Aorta (tissue), 5 donors: Measurements from ENCODE around the gene DNAJB14. TPM values are rescaled to one million over a fixed set of nuclear protein-coding genes. Genes with fewer than 3 reads are reported as not detected.
A peak's percentile ranks its signal among the peaks of the same experiment; 100 is the strongest.
"Not testable (repeated sequence)": the region's sequence is repeated elsewhere in the genome, so short reads cannot be mapped to it uniquely, and the experiment has no call there.

Experiments used
- ATAC-seq: fragments of 200-7000 bp; cut with Tn5 transposase; one replicate; pipeline ENCODE4 v1.9.1; 2022; ENCODE audit warnings: moderate library complexity; ENCODE audit not compliant: low FRiP score
- DNase-seq, 2 donors: peaks; one replicate each; pipeline ENCODE4 v3.0.0-alpha.2; 2020
- H3K27ac ChIP-seq, 2 donors: one replicate each; pipeline ENCODE4 v1.5.1; 2013; ENCODE audit warnings: low read length in 2 of 2, mild to moderate bottlenecking in 2 of 2, moderate library complexity in 2 of 2, control low read depth in 1 of 2, inconsistent platforms in 1 of 2, low read depth in 1 of 2
- H3K27me3 ChIP-seq, 2 donors: one replicate each; pipeline ENCODE4 v1.6.1; 2013; ENCODE audit warnings: control low read depth in 1 of 2, low read length in 1 of 2, mild to moderate bottlenecking in 1 of 2, moderate library complexity in 1 of 2; ENCODE audit not compliant: insufficient read depth in 2 of 2, control insufficient read depth in 1 of 2
- H3K36me3 ChIP-seq, 2 donors: one replicate each; pipeline ENCODE4 v1.6.1; 2013; ENCODE audit warnings: control low read depth in 1 of 2, low read length in 1 of 2, mild to moderate bottlenecking in 1 of 2; ENCODE audit not compliant: insufficient read depth in 2 of 2, control insufficient read depth in 1 of 2
- H3K4me1 ChIP-seq, 2 donors: one replicate each; pipeline ENCODE4 v1.6.1; 2013; ENCODE audit warnings: low read length in 2 of 2, control low read depth in 1 of 2, mild to moderate bottlenecking in 1 of 2, moderate library complexity in 1 of 2; ENCODE audit not compliant: insufficient read depth in 2 of 2, control insufficient read depth in 1 of 2
- H3K4me3 ChIP-seq, 2 donors: one replicate each; pipeline ENCODE4 v1.5.1; 2013; ENCODE audit warnings: low read length in 2 of 2, control low read depth in 1 of 2, mild to moderate bottlenecking in 1 of 2
- H3K9me3 ChIP-seq: one replicate; pipeline ENCODE4 v1.6.1; 2013; ENCODE audit warnings: mild to moderate bottlenecking, low read length; ENCODE audit not compliant: control insufficient read depth
- WGBS, 2 donors: extraction: QIAGEN DNeasy Blood & Tissue Kit; methylation state at CpG; one replicate each; pipeline ENCODE4 v1.1.7; 2013; 5-methylcytosine and 5-hydroxymethylcytosine counted together
- intact Hi-C, 2 donors: fragments of 100-400 bp; cut with DNase I; formaldehyde crosslinking; loops; one replicate each; pipeline versions ENCODE4 v1.14.2 to v1.15.0; 2022
- polyA plus RNA-seq, 2 donors: library from polyadenylated mRNA; stranded (reverse); fragments of 200-250 nt; gene quantifications; one replicate each; pipeline ENCODE4 v1.2.3, GENCODE V29; 2013
- total RNA-seq, 2 donors: library from RNA; stranded (reverse); fragmentation: NEBNext Ultra II Directional; extraction: Animal tissue kit (Norgen Biotek cat#: 25700); gene quantifications; one replicate each; pipeline ENCODE4 v1.2.1, GENCODE V29; 2021
- donor health status: healthy with polysubstance abuse.
- donor health status: Bipolar disorder and iron deficiency.
- donor health status: DM: no; HTN: no; CAD: no.
- donor health status: DM: no; HTN: no; CAD: no.
- donor health status: DM: yes; HTN: yes; CAD: no.

The DNAJB14 gene
- total and polyA plus RNA-seq, 4 donors, result 12.4 to 58.6 (median 36.0) TPM

DNA sequence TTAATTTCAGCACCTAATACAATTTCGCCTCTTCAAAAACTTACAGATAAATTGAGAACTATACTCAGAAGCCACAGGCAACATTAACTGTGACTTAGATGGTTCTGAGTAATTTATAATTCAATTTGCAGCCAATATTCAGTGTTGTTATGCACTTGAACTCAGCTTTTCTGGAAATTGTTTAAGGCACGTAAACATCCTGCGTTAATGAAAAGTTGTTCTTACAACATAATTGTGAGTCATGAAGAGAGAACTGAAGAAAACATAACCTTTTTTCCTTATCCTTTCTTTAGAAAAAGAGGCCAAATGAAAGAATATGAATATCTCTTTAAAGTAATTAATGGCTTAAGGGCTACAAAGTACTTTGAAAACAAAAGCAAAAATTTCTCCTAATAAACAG is 20.3 kb upstream of the DNAJB14 start:
- Histone ChIP-seq H3K27ac (no peak overlapping the region), H3K4me1 (no peaks in the 10 kb centered on the region), H3K36me3 (no peaks in the 10 kb centered on the region), H3K9me3 (no peaks in the 10 kb centered on the region), H3K27me3 (no peaks in the 10 kb centered on the region), H3K4me3 (no peak overlapping the region)
- DNase-seq, result no peak
- 89 to 90% methylated on average over 3 of the region's 3 CpGs for WGBS, 2 donors
- intact Hi-C loops, result no loop called here
- no peak for ATAC-seq

- intact Hi-C loops, result no loop called here
- Histone ChIP-seq H3K9me3 (no peaks in the 10 kb centered on the region), H3K36me3 (no peaks in the 10 kb centered on the region), H3K27me3 (no peaks in the 10 kb centered on the region), H3K4me1 (no peaks in the 10 kb centered on the region), H3K4me3 (no peak overlapping the region), H3K27ac (no peak overlapping the region)
- WGBS, 2 donors, result 48 to 51% methylated on average over 5 of the region's 5 CpGs
- no peak for DNase-seq
- ATAC-seq, result no peak
These were observed 19.4 kb upstream of the DNAJB14 start for GRCh38 chr4:99965674-99966350.

DNA sequence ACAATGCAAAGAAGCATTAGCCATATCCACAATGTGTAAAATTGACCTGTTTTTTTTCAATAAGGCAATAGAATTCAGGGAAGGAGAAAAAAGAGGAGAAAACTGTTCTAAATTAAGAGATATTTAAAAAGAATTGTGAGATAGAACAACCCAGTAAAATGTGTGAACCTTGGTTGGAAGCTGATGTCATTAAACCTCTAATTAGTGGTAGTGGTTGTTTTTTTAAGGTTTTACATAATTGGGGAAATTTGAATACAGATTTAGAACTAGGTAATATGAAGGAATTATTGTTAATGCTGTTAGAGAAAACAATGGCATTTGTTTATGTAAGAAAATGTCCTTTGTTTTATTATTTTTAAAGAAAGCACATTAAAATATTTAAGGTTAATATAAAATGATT is 18.8 kb upstream of the DNAJB14 start:
- Histone ChIP-seq H3K4me3 (no peak overlapping the region), H3K27me3 (no peaks in the 10 kb centered on the region), H3K36me3 (no peaks in the 10 kb centered on the region), H3K4me1 (no peaks in the 10 kb centered on the region), H3K9me3 (no peaks in the 10 kb centered on the region), H3K27ac (no peak overlapping the region)
- ATAC-seq, result no peak
- intact Hi-C loops, result no loop called here
- DNase-seq, result no peak

GRCh38 chr4:99961711-99962110 is 15.3 kb upstream of the DNAJB14 start:
- H3K9me3 ChIP-seq, result no peaks in the 10 kb centered on the region
- H3K36me3 ChIP-seq, result no peaks in the 10 kb centered on the region
- WGBS, 2 donors, result 98 to 100% methylated on average over 1 of the region's 1 CpG
- no peak for ATAC-seq
- H3K27ac ChIP-seq, result no peak overlapping the region
- no peaks in the 10 kb centered on the region for H3K27me3 ChIP-seq
- no peak for DNase-seq
- no peaks in the 10 kb centered on the region for H3K4me1 ChIP-seq
- intact Hi-C loops, result no loop called here
- no peak overlapping the region for H3K4me3 ChIP-seq

DNA sequence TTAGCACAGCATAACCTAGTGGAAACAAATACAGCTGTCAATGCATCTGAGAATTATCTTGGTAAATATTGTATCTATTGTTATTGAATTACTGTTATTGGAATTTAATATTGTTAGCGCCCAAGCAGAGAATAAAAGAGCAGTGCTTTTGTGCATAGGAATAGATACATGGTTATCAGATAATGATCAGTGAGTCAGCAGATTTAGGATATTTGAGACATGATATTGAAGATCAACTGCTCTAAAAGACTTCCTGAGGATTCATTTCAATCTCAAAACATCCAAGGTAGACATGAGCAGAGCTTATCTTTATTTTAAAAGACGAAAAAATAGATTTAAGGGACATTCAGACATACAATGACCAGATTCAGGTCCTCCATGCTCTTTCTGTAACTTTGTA is 14.2 kb upstream of the DNAJB14 start:
- H3K9me3 ChIP-seq, result no peaks in the 10 kb centered on the region
- H3K27ac ChIP-seq, result no peak overlapping the region
- H3K4me1 ChIP-seq, result no peaks in the 10 kb centered on the region
- no peaks in the 10 kb centered on the region for H3K36me3 ChIP-seq
- no peak overlapping the region for H3K4me3 ChIP-seq
- ATAC-seq (no peak), DNase-seq (no peak)
- no peaks in the 10 kb centered on the region for H3K27me3 ChIP-seq
- WGBS, 2 donors, result 86 to 88% methylated on average over 2 of the region's 2 CpGs
- intact Hi-C loops, result no loop called here

- H3K4me1 ChIP-seq, H3K27me3 ChIP-seq, DNase-seq, H3K4me3 ChIP-seq, H3K27ac ChIP-seq, ATAC-seq, H3K36me3 ChIP-seq, H3K9me3 ChIP-seq, intact Hi-C loops: not testable (repeated sequence)
- WGBS, 2 donors, result 92 to 93% methylated on average over 3 of the region's 3 CpGs
These were observed 11.8 kb upstream of the DNAJB14 start for GRCh38 chr4:99958207-99958606.

GRCh38 chr4:99950913-99951254 is 4.5 kb upstream of the DNAJB14 start:
- WGBS, 2 donors, result 1% methylated on average over 8 of the region's 8 CpGs
- intact Hi-C loops, result no loop called here
- Histone ChIP-seq H3K9me3 (no peaks in the 10 kb centered on the region), H3K4me1 (no peaks in the 10 kb centered on the region), H3K4me3 (peak overlapping the region; percentile 80 to 88), H3K27me3 (no peaks in the 10 kb centered on the region), H3K36me3 (no peaks in the 10 kb centered on the region), H3K27ac (peak overlapping the region in 1 of 2 donors; percentile 60)
- no peak for ATAC-seq
- DNase-seq, result no peak

- DNase-seq (peak; percentile 99 to 100), ATAC-seq (peak; percentile 95)
- Histone ChIP-seq H3K4me1 (no peaks in the 10 kb centered on the region), H3K9me3 (no peaks in the 10 kb centered on the region), H3K4me3 (peak within 1 kb of the TSS; percentile 88 to 90), H3K27ac (peak within 1 kb of the TSS in 1 of 2 donors; percentile 76), H3K36me3 (no peaks in the 10 kb centered on the region), H3K27me3 (no peaks in the 10 kb centered on the region)
- intact Hi-C loops, result loop anchor here (2.0 to 5.0 kb wide), 3 partner anchors 58 to 389 kb away; partner anchors contain the start of gene LAMTOR3 (in 2 of the 2)
- WGBS, 2 donors, result 0 to 1% methylated on average over 60 to 76 of the region's 76 CpGs
These were observed 3.8 kb upstream of the DNAJB14 start, which contains the start of gene H2AZ1 for GRCh38 chr4:99949999-99950912. Gene H2AZ1, minus strand, starts transcription at chr4:99950275. Its CDS starts 105 bp downstream, at chr4:99950170.
